IMR-90 (cell line): Measurements from ENCODE around the gene PLIN4. TPM values are rescaled to one million over a fixed set of nuclear protein-coding genes. Genes with fewer than 3 reads are reported as not detected.

Experiments used
- ATAC-seq: fragments of 200-7000 bp; cut with Tn5 transposase; 2 replicates; pipeline ENCODE4 v1.9.1; 2020; ENCODE audit warnings: low read depth, mild to moderate bottlenecking, moderate library complexity
- BruUV-seq: library from RNA; stranded (reverse); fragments of 400-500 nt; replicated peaks from 2 replicates; lab custom pipeline; 2021; lab: Mats Ljungman, UMichigan
- CTCF ChIA-PET: fragments of 300-600 bp; formaldehyde crosslinking; extraction: SDS; loops from one replicate; lab custom pipeline; 2021; ENCODE audit warnings: antibody characterized with exemption; lab: Yijun Ruan, JAX
- POLR2A ChIA-PET: fragments of 300-600 bp; sonication (Branson Sonifier 250); formaldehyde crosslinking; loops from one replicate; lab custom pipeline; 2022; ENCODE audit warnings: antibody characterized with exemption; ENCODE audit not compliant: unreplicated experiment; lab: Charles Lee
- DNase-seq: peaks from one replicate; pipeline ENCODE4 v3.0.0; 2013
- H2AFZ ChIP-seq: replicated peaks from 2 replicates; pipeline ENCODE3; 2013; ENCODE audit warnings: low read length, mild to moderate bottlenecking; ENCODE audit not compliant: poor library complexity
- H2AK5ac ChIP-seq: 2 replicates; pipeline ENCODE4 v1.6.1; 2013; ENCODE audit warnings: low read depth, low read length, inconsistent platforms
- H2AK9ac ChIP-seq: replicated peaks from 2 replicates; pipeline ENCODE3; 2013; ENCODE audit warnings: mild to moderate bottlenecking, low read depth, low read length, moderate library complexity; ENCODE audit not compliant: poor library complexity
- H2BK120ac ChIP-seq: 2 replicates; pipeline ENCODE4 v1.6.1; 2013; ENCODE audit warnings: low read depth, low read length, inconsistent platforms
- H2BK15ac ChIP-seq: 3 replicates; pipeline ENCODE4 v1.6.1; 2013; ENCODE audit warnings: low read depth, low read length, inconsistent platforms
- H2BK20ac ChIP-seq: 2 replicates; pipeline ENCODE4 v1.6.1; 2013; ENCODE audit warnings: low read depth, mild to moderate bottlenecking, inconsistent platforms, low read length, moderate library complexity
- H2BK5ac ChIP-seq: 2 replicates; pipeline ENCODE4 v1.6.1; 2013; ENCODE audit warnings: mild to moderate bottlenecking, low read depth, low read length, inconsistent platforms; ENCODE audit not compliant: poor library complexity, severe bottlenecking
- H3K14ac ChIP-seq: replicated peaks from 2 replicates; pipeline ENCODE4 v1.6.1; 2013; ENCODE audit warnings: low read depth, low read length, inconsistent platforms
- H3K18ac ChIP-seq: 2 replicates; pipeline ENCODE4 v1.6.1; 2013; ENCODE audit warnings: low read depth, low read length, control low read depth
- H3K23ac ChIP-seq: 2 replicates; pipeline ENCODE4 v1.6.1; 2013; ENCODE audit warnings: low read depth, low read length, inconsistent platforms
- H3K27ac ChIP-seq: 2 replicates; pipeline ENCODE4 v1.5.1; 2013; ENCODE audit warnings: mild to moderate bottlenecking, control low read depth, low read length; ENCODE audit not compliant: insufficient read depth
- H3K27me3 ChIP-seq: 2 replicates; pipeline ENCODE4 v1.6.1; 2013; ENCODE audit warnings: low read length; ENCODE audit not compliant: control insufficient read depth, insufficient read depth
- H3K36me3 ChIP-seq: 2 replicates; pipeline ENCODE4 v1.6.1; 2013; ENCODE audit warnings: low read length, mixed read lengths; ENCODE audit not compliant: control insufficient read depth, insufficient read depth
- H3K4ac ChIP-seq: 2 replicates; pipeline ENCODE4 v1.6.1; 2013; ENCODE audit warnings: low read depth, low read length, inconsistent platforms
- H3K4me1 ChIP-seq: 2 replicates; pipeline ENCODE4 v1.6.1; 2013; ENCODE audit warnings: low read length, mixed read lengths; ENCODE audit not compliant: control insufficient read depth, insufficient read depth
- H3K4me2 ChIP-seq: 2 replicates; pipeline ENCODE4 v1.6.1; 2013; ENCODE audit warnings: low read depth, mild to moderate bottlenecking, control low read depth, low read length, moderate library complexity
- H3K4me3 ChIP-seq: 2 replicates; pipeline ENCODE4 v1.5.1; 2013; ENCODE audit warnings: low read depth, mild to moderate bottlenecking, control low read depth, low read length, moderate library complexity; ENCODE audit not compliant: insufficient read depth
- H3K56ac ChIP-seq: 2 replicates; pipeline ENCODE4 v1.6.1; 2013; ENCODE audit warnings: low read length, inconsistent platforms; ENCODE audit not compliant: insufficient read depth; ENCODE audit errors: extremely low read depth
- H3K79me1 ChIP-seq, 2 experiments: 2 replicates each; pipeline ENCODE4 v1.6.1; 2013; ENCODE audit warnings: low read length in 2 of 2, inconsistent platforms in 1 of 2, low read depth in 1 of 2
- H3K9ac ChIP-seq: 2 replicates; pipeline ENCODE4 v1.6.1; 2013; ENCODE audit warnings: low read depth, low read length, control low read depth
- H3K9me1 ChIP-seq: 2 replicates; pipeline ENCODE4 v1.6.1; 2013; ENCODE audit warnings: low read length, inconsistent platforms; ENCODE audit not compliant: insufficient read depth
- H3K9me3 ChIP-seq: 2 replicates; pipeline ENCODE4 v1.6.1; 2013; ENCODE audit warnings: low read length; ENCODE audit not compliant: control insufficient read depth, insufficient read depth
- H4K20me1 ChIP-seq: 2 replicates; pipeline ENCODE4 v1.6.1; 2013; ENCODE audit warnings: low read length, inconsistent platforms; ENCODE audit not compliant: insufficient read depth
- H4K5ac ChIP-seq: 2 replicates; pipeline ENCODE4 v1.6.1; 2013; ENCODE audit warnings: mild to moderate bottlenecking, low read depth, low read length, control low read depth
- H4K8ac ChIP-seq, 2 experiments: 2 replicates each; pipeline ENCODE4 v1.6.1; 2013; ENCODE audit warnings: low read depth in 2 of 2, low read length in 2 of 2, control low read depth in 1 of 2, inconsistent platforms in 1 of 2
- H4K91ac ChIP-seq: 2 replicates; pipeline ENCODE4 v1.6.1; 2013; ENCODE audit warnings: low read depth, low read length, inconsistent platforms; ENCODE audit not compliant: insufficient read depth
- CEBPB ChIP-seq: IDR thresholded peaks from 2 replicates; pipeline ENCODE4 v1.6.1; 2012; ENCODE audit warnings: low read depth, low read length, improper control_type of control experiment
- MAFK ChIP-seq: IDR thresholded peaks from 2 replicates; pipeline ENCODE4 v1.6.1; 2012; ENCODE audit warnings: low read depth, low read length, improper control_type of control experiment
- MAZ ChIP-seq: IDR thresholded peaks from 2 replicates; pipeline ENCODE4 v1.6.1; 2012; ENCODE audit warnings: low read depth, mild to moderate bottlenecking, low read length, improper control_type of control experiment, moderate library complexity, borderline replicate concordance
- NFE2L2 ChIP-seq: fragments of 150-350 bp; IDR thresholded peaks from 2 replicates; pipeline ENCODE4 v1.6.1; 2016; ENCODE audit warnings: low read depth, mild to moderate bottlenecking, low read length
- POLR2A ChIP-seq: IDR thresholded peaks from 2 replicates; pipeline ENCODE4 v1.6.1; 2012; ENCODE audit warnings: mild to moderate bottlenecking, low read depth, low read length
- RCOR1 ChIP-seq: IDR thresholded peaks from 2 replicates; pipeline ENCODE4 v1.6.1; 2012; ENCODE audit warnings: mild to moderate bottlenecking, low read length, improper control_type of control experiment; ENCODE audit not compliant: insufficient replicate concordance
- RFX5 ChIP-seq: IDR thresholded peaks from 2 replicates; pipeline ENCODE4 v1.8.0; 2012; ENCODE audit warnings: low read depth, mild to moderate bottlenecking, low read length, moderate library complexity
- SMC3 ChIP-seq: fragments of 150-350 bp; IDR thresholded peaks from 2 replicates; pipeline ENCODE4 v1.6.1; 2016; ENCODE audit warnings: low read depth, mild to moderate bottlenecking, antibody characterized with exemption, low read length, moderate library complexity
- WGBS, 2 experiments: methylation state at CpG; one replicate each; pipeline versions ENCODE4 v1.1.5 to v1.1.7; 2013; ENCODE audit warnings: missing lambda C conversion rate in 2 of 2; ENCODE audit not compliant: insufficient read length in 1 of 2; ENCODE audit errors: extremely low coverage in 2 of 2; 5-methylcytosine and 5-hydroxymethylcytosine counted together
- dilution Hi-C: fragments of 300-500 bp; cut with HindIII; formaldehyde crosslinking; loops from one replicate; pipeline ENCODE4 v1.14.3; 2018; ENCODE audit warnings: low sequenced_read_pairs; ENCODE audit not compliant: unreplicated experiment
- in situ Hi-C: fragments of 300-500 bp; cut with MboI; formaldehyde crosslinking; loops from 3 replicates; pipeline ENCODE4 v1.14.3; 2019; ENCODE audit warnings: low sequenced_read_pairs, inconsistent platforms, mixed read lengths
- intact Hi-C: fragments of 100-400 bp; cut with micrococcal nuclease; formaldehyde crosslinking; loops from 2 replicates; pipeline ENCODE4 v1.10.0; 2022
- polyA plus RNA-seq, 3 experiments: library from polyadenylated mRNA; depleted of rRNA; stranded (reverse); fragments of >200 nt; gene quantifications; 2 replicates each; pipeline ENCODE4 v1.2.3, GENCODE V29; 2012; ENCODE audit warnings: low replicate concordance in 1 of 3
- total RNA-seq: library from RNA; depleted of rRNA; stranded (reverse); fragments of >200 nt; gene quantifications from 2 replicates; pipeline ENCODE4 v1.2.3, GENCODE V29; 2012
- TF ChIP-seq, protein P1 (sequence below): fragments of 150-350 bp; IDR thresholded peaks from 2 replicates; pipeline ENCODE4 v1.6.1; 2016; ENCODE audit warnings: low read depth, mild to moderate bottlenecking, low read length, moderate library complexity, borderline replicate concordance
- TF ChIP-seq, protein P2 (sequence below): conservative IDR thresholded peaks from 2 replicates; pipeline ENCODE4 v1.5.1; 2012; ENCODE audit warnings: mild to moderate bottlenecking, low read depth, low read length, improper control_type of control experiment

Gene PLIN4
- total and polyA plus RNA-seq, 2 of the 4 experiments (the other 2 are of a cell fraction): under 0.01 to 0.09 TPM

DNA sequence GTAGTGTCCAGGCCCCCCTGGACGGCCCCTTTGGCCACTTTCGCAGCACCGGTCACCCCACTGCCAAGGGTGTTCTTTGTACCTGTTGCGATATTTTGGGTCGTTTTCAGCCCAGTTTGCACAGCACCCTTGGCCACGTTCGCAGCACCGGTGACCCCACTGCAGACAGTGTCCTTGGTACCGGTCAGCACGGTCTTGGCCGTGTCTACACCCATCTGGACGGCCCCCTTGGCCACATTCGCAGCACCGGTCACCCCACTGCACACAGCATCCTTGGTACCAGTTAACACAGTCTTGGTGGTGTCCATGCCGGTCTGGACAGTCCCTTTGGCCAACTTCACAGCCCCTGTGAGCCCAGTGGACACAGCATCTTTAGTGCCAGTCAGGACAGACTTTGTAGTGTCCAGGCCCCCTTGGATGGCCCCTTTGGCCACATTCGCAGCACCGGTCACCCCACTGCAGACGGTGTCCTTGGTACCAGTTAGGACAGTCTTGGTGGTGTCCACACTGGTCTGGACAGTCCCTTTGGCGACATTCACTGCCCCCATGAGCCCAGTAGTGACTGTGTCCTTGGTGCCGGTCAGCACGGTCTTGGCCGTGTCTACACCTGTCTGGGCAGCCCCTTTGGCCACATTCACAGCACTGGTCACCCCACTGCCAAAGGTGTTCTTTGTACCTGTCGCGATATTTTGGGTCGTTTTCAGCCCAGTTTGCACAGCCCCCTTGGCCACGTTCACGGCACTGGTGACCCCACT is 6.8 kb downstream of the PLIN4 start:
- TF ChIP-seq NFE2L2 (no peak), CEBPB (no peak), SMC3 (no peak), MAFK (no peak), RFX5 (no peak), POLR2A (no peak), RCOR1 (no peak), MAZ (no peak)
- TF ChIP-seq, protein P1, sequence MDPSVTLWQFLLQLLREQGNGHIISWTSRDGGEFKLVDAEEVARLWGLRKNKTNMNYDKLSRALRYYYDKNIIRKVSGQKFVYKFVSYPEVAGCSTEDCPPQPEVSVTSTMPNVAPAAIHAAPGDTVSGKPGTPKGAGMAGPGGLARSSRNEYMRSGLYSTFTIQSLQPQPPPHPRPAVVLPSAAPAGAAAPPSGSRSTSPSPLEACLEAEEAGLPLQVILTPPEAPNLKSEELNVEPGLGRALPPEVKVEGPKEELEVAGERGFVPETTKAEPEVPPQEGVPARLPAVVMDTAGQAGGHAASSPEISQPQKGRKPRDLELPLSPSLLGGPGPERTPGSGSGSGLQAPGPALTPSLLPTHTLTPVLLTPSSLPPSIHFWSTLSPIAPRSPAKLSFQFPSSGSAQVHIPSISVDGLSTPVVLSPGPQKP: no peak
- TF ChIP-seq, protein P2, sequence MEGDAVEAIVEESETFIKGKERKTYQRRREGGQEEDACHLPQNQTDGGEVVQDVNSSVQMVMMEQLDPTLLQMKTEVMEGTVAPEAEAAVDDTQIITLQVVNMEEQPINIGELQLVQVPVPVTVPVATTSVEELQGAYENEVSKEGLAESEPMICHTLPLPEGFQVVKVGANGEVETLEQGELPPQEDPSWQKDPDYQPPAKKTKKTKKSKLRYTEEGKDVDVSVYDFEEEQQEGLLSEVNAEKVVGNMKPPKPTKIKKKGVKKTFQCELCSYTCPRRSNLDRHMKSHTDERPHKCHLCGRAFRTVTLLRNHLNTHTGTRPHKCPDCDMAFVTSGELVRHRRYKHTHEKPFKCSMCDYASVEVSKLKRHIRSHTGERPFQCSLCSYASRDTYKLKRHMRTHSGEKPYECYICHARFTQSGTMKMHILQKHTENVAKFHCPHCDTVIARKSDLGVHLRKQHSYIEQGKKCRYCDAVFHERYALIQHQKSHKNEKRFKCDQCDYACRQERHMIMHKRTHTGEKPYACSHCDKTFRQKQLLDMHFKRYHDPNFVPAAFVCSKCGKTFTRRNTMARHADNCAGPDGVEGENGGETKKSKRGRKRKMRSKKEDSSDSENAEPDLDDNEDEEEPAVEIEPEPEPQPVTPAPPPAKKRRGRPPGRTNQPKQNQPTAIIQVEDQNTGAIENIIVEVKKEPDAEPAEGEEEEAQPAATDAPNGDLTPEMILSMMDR: no peak
- H2BK120ac ChIP-seq: no peak overlapping the region
- H4K91ac ChIP-seq: no peak overlapping the region
- H3K4ac ChIP-seq: no peak overlapping the region
- H4K5ac ChIP-seq: no peak overlapping the region
- H2AK9ac ChIP-seq: no peak overlapping the region
- no peaks in the 10 kb centered on the region for H4K20me1 ChIP-seq
- no peaks in the 10 kb centered on the region for H3K36me3 ChIP-seq
- H3K4me1 ChIP-seq: peaks cover 2% of the 10 kb centered on the region; the same call in 1 of the 2 replicates
- no peak overlapping the region for H2BK5ac ChIP-seq
- H2BK20ac ChIP-seq: no peak overlapping the region
- no peak overlapping the region for H3K18ac ChIP-seq
- POLR2A ChIA-PET: no interaction called here
- H3K9me3 ChIP-seq: no peaks in the 10 kb centered on the region
- H3K23ac ChIP-seq: no peak overlapping the region
- H2BK15ac ChIP-seq: no peak overlapping the region
- H3K9me1 ChIP-seq: 0 out of 2 replicates have a peak, but pooled peaks cover 3% of the 10 kb centered on the region
- DNase-seq (no peak), ATAC-seq (no peak)
- peaks cover 0 to 8% of the 10 kb centered on the region in 2 experiments; a peak in 1 of 4 replicates for H3K79me1 ChIP-seq
- peaks cover 6% of the 10 kb centered on the region for H3K27me3 ChIP-seq
- BruUV-seq: no TSS peak
- H4K8ac ChIP-seq: no peak overlapping the region
- H3K56ac ChIP-seq: no peak overlapping the region
- dilution Hi-C loops: no loop called here
- CTCF ChIA-PET: no interaction called here
- 93% methylated on average over 21 of the region's 27 CpGs; no CpG with 5 or more reads in 1 of the 2 experiments for WGBS, 2 experiments
- intact Hi-C loops: no loop called here
- in situ Hi-C loops: no loop called here
- no peak overlapping the region for H2AFZ ChIP-seq
- no peak overlapping the region for H2AK5ac ChIP-seq
- H3K27ac ChIP-seq: no peak overlapping the region
- H3K4me2 ChIP-seq: no peak overlapping the region
- H3K14ac ChIP-seq: no peak overlapping the region
- H3K4me3 ChIP-seq: no peak overlapping the region
- no peak overlapping the region for H3K9ac ChIP-seq
